ENCODE results near the gene ENG.
A peak's percentile ranks its signal among the peaks of the same experiment; 100 is the strongest.

ENG gene

GRCh38 chr9:127776924-127777289, 77.6 kb downstream of the ENG start:
- no peak for DNase-seq (ENCODE audit: low read depth, low spot score)

GRCh38 chr9:127776195-127776923, 78.1 kb downstream of the ENG start:
- DNase-seq (ENCODE audit: low read depth, low spot score), result no peak

- DNase-seq (ENCODE audit: low read depth, low spot score), result no peak
These were observed 80.5 kb downstream of the ENG start for GRCh38 chr9:127773981-127774380.

GRCh38 chr9:127773272-127773671, 81.2 kb downstream of the ENG start:
- DNase-seq (ENCODE audit: low read depth, low spot score), result no peak

- no peak for DNase-seq (ENCODE audit: low read depth, low spot score)
These were observed 81.9 kb downstream of the ENG start for GRCh38 chr9:127772603-127773002.

GRCh38 chr9:127771570-127772189, 82.8 kb downstream of the ENG start:
- DNase-seq (ENCODE audit: low read depth, low spot score), result no peak

GRCh38 chr9:127770905-127771569, 83.4 kb downstream of the ENG start:
- DNase-seq (ENCODE audit: low read depth, low spot score), result peak; percentile 99

- DNase-seq (ENCODE audit: low read depth, low spot score), result no peak
These were observed 83.9 kb downstream of the ENG start for GRCh38 chr9:127770583-127770904.

- no peak for DNase-seq (ENCODE audit: low read depth, low spot score)
These were observed 84.4 kb downstream of the ENG start for GRCh38 chr9:127769929-127770582.

- no peak for DNase-seq (ENCODE audit: low read depth, low spot score)
These were observed 85.4 kb downstream of the ENG start for GRCh38 chr9:127769101-127769500.

- no peak for DNase-seq (ENCODE audit: low read depth, low spot score)
These were observed 85.8 kb downstream of the ENG start for GRCh38 chr9:127768698-127769097.

- peak; percentile 63 for DNase-seq (ENCODE audit: low read depth, low spot score)
These were observed 86.5 kb downstream of the ENG start for GRCh38 chr9:127767909-127768331.

GRCh38 chr9:127767410-127767809, 87.0 kb downstream of the ENG start:
- no peak for DNase-seq (ENCODE audit: low read depth, low spot score)

- no peak for DNase-seq (ENCODE audit: low read depth, low spot score)
These were observed 89.0 kb downstream of the ENG start for GRCh38 chr9:127765418-127765817.
